ENCODE measurements around the gene PDZD2. TPM values are rescaled to one million over a fixed set of nuclear protein-coding genes. Genes with fewer than 3 reads are reported as not detected.

PDZD2 gene
- polyA plus RNA-seq, 1 donor from 2014 or later = 3.1 TPM

DNA sequence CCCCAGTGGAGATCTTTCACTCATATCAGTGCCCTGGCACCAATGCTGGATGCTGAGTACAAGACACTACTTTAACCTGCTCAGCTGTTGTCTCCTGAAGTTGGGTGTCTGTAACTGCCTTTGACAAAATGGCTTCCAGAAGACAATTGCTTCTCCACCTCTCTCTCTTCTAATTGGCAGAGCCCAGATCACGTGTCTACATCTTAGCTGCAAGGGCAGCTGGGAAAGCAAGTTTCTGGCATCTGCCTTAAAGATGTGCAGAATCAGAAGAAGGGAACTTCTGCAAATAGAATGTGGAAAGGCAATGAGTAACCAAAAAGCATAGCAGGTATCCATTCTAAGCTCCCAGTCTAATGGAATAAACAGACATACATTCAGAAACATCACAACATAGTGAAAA, 81.1 kb downstream of the PDZD2 start:
- H3K9me3 ChIP-seq (ENCODE audit: low read length) = no peaks in the 10 kb centered on the region
- H3K27me3 ChIP-seq (ENCODE audit: insufficient read depth, low read depth, low read length) = no peaks in the 10 kb centered on the region
- H3K9ac ChIP-seq (ENCODE audit: low read length) = no peak overlapping the region
- no peaks in the 10 kb centered on the region for H3K9me2 ChIP-seq (ENCODE audit: insufficient read depth, low read length)
- no peak overlapping the region for H3K27ac ChIP-seq (ENCODE audit: low read length)
- H3K36me3 ChIP-seq (ENCODE audit: insufficient read depth, low read length) = no peaks in the 10 kb centered on the region
- H2AFZ ChIP-seq (ENCODE audit: low read depth, low read length) = no peak overlapping the region
- no peak for TF ChIP-seq EZH2 (IDR thresholded peaks at IDR 0.05; ENCODE audit: borderline replicate concordance, insufficient read depth, low read length, poor library complexity, severe bottlenecking)
- TF ChIP-seq MXI1 (conservative IDR thresholded peaks at IDR 0.05; ENCODE audit: poor library complexity, severe bottlenecking) = no peak
- TF ChIP-seq EP300 (conservative IDR thresholded peaks at IDR 0.05; ENCODE audit: poor library complexity, severe bottlenecking) = no peak
- H3F3A ChIP-seq (ENCODE audit: insufficient read depth, low read length, poor library complexity, severe bottlenecking) = no peaks in the 10 kb centered on the region
- no peak overlapping the region for H3K4me3 ChIP-seq (ENCODE audit: low read length)
- no peak overlapping the region for H3K4me2 ChIP-seq (ENCODE audit: low read length)
- H3K79me2 ChIP-seq (replicated peaks; ENCODE audit: insufficient read depth, low read length) = no peaks in the 10 kb centered on the region
- H4K20me1 ChIP-seq (ENCODE audit: insufficient read depth) = no peaks in the 10 kb centered on the region

DNA sequence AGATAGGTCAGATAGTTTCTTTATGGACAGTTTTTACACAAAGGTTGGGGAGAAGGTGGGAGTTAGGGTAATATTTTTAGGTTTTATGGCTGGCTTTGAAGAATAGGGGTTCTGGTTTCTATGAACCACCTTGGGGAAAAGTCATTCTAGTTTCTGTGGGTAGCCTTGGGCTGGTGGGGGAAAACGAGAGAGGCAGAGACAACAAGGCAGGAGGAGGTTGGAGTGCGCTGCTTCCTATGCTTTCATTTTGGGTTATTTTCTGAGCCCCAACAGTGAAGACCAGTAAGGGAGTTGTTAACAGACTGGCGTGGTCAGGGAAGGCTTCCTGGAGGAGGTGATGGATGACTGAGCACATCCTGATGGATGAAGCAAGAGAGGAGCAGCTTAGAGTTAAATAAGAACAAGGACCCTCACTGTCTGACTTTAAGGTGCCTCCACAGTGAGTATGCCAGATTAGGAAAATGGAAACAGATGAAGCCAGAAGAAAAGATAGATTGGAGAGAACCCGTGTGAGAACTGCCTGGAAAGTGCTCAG, 81.9 kb downstream of the PDZD2 start:
- Histone ChIP-seq H3K9ac (ENCODE audit: low read length) (no peak overlapping the region), H3K36me3 (ENCODE audit: insufficient read depth, low read length) (no peaks in the 10 kb centered on the region), H3K79me2 (replicated peaks; ENCODE audit: insufficient read depth, low read length) (no peaks in the 10 kb centered on the region), H2AFZ (ENCODE audit: low read depth, low read length) (no peak overlapping the region), H3K4me2 (ENCODE audit: low read length) (no peak overlapping the region), H4K20me1 (ENCODE audit: insufficient read depth) (no peaks in the 10 kb centered on the region), H3K9me3 (ENCODE audit: low read length) (no peaks in the 10 kb centered on the region), H3K27ac (ENCODE audit: low read length) (no peak overlapping the region), H3F3A (ENCODE audit: insufficient read depth, low read length, poor library complexity, severe bottlenecking) (no peaks in the 10 kb centered on the region), H3K9me2 (ENCODE audit: insufficient read depth, low read length) (no peaks in the 10 kb centered on the region), H3K4me3 (ENCODE audit: low read length) (no peak overlapping the region), H3K27me3 (ENCODE audit: insufficient read depth, low read depth, low read length) (no peaks in the 10 kb centered on the region)
- TF ChIP-seq EZH2 (IDR thresholded peaks at IDR 0.05; ENCODE audit: borderline replicate concordance, insufficient read depth, low read length, poor library complexity, severe bottlenecking) (no peak), TAF1 (IDR thresholded peaks at IDR 0.05; ENCODE audit: low read depth) (no peak), RAD21 (conservative IDR thresholded peaks at IDR 0.05) (no peak), POLR2AphosphoS5 (IDR thresholded peaks at IDR 0.05) (no peak), MXI1 (conservative IDR thresholded peaks at IDR 0.05; ENCODE audit: poor library complexity, severe bottlenecking) (no peak), EP300 (conservative IDR thresholded peaks at IDR 0.05; ENCODE audit: poor library complexity, severe bottlenecking) (no peak), SMC3 (conservative IDR thresholded peaks at IDR 0.05; ENCODE audit: poor library complexity) (no peak)
- TF ChIP-seq, protein P1, sequence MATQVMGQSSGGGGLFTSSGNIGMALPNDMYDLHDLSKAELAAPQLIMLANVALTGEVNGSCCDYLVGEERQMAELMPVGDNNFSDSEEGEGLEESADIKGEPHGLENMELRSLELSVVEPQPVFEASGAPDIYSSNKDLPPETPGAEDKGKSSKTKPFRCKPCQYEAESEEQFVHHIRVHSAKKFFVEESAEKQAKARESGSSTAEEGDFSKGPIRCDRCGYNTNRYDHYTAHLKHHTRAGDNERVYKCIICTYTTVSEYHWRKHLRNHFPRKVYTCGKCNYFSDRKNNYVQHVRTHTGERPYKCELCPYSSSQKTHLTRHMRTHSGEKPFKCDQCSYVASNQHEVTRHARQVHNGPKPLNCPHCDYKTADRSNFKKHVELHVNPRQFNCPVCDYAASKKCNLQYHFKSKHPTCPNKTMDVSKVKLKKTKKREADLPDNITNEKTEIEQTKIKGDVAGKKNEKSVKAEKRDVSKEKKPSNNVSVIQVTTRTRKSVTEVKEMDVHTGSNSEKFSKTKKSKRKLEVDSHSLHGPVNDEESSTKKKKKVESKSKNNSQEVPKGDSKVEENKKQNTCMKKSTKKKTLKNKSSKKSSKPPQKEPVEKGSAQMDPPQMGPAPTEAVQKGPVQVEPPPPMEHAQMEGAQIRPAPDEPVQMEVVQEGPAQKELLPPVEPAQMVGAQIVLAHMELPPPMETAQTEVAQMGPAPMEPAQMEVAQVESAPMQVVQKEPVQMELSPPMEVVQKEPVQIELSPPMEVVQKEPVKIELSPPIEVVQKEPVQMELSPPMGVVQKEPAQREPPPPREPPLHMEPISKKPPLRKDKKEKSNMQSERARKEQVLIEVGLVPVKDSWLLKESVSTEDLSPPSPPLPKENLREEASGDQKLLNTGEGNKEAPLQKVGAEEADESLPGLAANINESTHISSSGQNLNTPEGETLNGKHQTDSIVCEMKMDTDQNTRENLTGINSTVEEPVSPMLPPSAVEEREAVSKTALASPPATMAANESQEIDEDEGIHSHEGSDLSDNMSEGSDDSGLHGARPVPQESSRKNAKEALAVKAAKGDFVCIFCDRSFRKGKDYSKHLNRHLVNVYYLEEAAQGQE (IDR thresholded peaks at IDR 0.05; ENCODE audit: borderline replicate concordance) = no peak
- TF ChIP-seq, protein P2, sequence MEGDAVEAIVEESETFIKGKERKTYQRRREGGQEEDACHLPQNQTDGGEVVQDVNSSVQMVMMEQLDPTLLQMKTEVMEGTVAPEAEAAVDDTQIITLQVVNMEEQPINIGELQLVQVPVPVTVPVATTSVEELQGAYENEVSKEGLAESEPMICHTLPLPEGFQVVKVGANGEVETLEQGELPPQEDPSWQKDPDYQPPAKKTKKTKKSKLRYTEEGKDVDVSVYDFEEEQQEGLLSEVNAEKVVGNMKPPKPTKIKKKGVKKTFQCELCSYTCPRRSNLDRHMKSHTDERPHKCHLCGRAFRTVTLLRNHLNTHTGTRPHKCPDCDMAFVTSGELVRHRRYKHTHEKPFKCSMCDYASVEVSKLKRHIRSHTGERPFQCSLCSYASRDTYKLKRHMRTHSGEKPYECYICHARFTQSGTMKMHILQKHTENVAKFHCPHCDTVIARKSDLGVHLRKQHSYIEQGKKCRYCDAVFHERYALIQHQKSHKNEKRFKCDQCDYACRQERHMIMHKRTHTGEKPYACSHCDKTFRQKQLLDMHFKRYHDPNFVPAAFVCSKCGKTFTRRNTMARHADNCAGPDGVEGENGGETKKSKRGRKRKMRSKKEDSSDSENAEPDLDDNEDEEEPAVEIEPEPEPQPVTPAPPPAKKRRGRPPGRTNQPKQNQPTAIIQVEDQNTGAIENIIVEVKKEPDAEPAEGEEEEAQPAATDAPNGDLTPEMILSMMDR (IDR thresholded peaks at IDR 0.05; ENCODE audit: poor library complexity, severe bottlenecking) = no peak
